ENCODE data around the gene STAT4.

The STAT4 gene

GRCh38 chr2:191065785-191066184 lies 85.0 kb downstream of the STAT4 start:
- H3K4me3 ChIP-seq (replicated peaks; ENCODE audit: low read depth, low read length): no peak overlapping the region
- DNase-seq (ENCODE audit: low read depth): peak; percentile 54

GRCh38 chr2:191064590-191064989 lies 86.2 kb downstream of the STAT4 start:
- no peak for DNase-seq (ENCODE audit: low read depth)
- no peak overlapping the region for H3K4me3 ChIP-seq (replicated peaks; ENCODE audit: low read depth, low read length)
- TF ChIP-seq CTCF (IDR thresholded peaks at IDR 0.05; ENCODE audit: low read length, missing control alignments): no peak

More at GRCh38 chr2:191065785-191066184, 85.0 kb downstream of the STAT4 start:
- TF ChIP-seq CTCF (IDR thresholded peaks at IDR 0.05; ENCODE audit: low read length, missing control alignments): no peak

DNA sequence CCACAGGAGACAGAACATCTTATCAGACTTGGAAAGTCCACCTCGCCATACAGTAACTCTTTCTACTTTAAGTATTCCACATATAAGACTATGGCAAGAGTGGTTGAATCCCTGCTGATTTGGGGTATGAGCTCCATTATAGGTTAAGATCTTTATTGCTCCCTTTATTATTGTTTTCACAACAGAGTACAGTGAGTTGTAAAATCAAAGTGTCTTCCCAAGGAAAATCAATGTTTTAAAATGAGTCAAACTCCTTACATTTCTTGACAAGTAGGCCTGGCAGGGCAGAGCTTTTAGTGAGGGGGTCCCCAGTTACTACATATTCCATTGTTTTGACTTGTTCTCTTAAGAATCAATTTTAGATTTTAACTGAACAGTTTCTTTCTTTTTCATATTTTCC lies 87.2 kb downstream of the STAT4 start:
- H3K4me3 ChIP-seq (replicated peaks; ENCODE audit: low read depth, low read length): no peak overlapping the region
- no peak for DNase-seq (ENCODE audit: low read depth)
- no peak for TF ChIP-seq CTCF (IDR thresholded peaks at IDR 0.05; ENCODE audit: low read length, missing control alignments)

- no peak for TF ChIP-seq CTCF (IDR thresholded peaks at IDR 0.05; ENCODE audit: low read length, missing control alignments)
- no peak for DNase-seq (ENCODE audit: low read depth)
- H3K4me3 ChIP-seq (replicated peaks; ENCODE audit: low read depth, low read length): no peak overlapping the region
Measured at GRCh38 chr2:191061381-191061980, 89.3 kb downstream of the STAT4 start.

DNA sequence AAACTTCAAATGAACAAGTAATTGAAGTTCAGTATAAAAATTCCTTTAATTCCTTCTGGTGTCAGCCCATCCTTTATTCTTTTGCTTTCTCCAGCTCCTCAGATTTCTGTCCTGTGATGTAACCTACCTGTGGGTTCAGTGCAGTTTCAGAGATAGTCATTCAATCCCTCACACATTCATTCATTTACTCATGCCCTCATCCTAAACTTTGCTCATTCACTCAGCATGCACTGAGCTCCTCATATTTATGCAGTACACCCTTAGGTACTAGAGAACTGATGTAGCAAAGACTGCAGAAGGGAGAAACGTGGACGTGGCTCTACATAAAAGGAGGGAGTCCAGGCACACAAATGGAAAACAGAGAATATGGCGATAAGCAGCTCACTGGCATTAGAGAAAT lies 91.5 kb downstream of the STAT4 start:
- no peak for TF ChIP-seq CTCF (IDR thresholded peaks at IDR 0.05; ENCODE audit: low read length, missing control alignments)
- no peak for DNase-seq (ENCODE audit: low read depth)
- no peak overlapping the region for H3K4me3 ChIP-seq (replicated peaks; ENCODE audit: low read depth, low read length)

GRCh38 chr2:191056228-191056627 lies 94.6 kb downstream of the STAT4 start:
- no peak for TF ChIP-seq CTCF (IDR thresholded peaks at IDR 0.05; ENCODE audit: low read length, missing control alignments)
- H3K4me3 ChIP-seq (replicated peaks; ENCODE audit: low read depth, low read length): no peak overlapping the region
- no peak for DNase-seq (ENCODE audit: low read depth)

GRCh38 chr2:191053256-191053655 lies 97.5 kb downstream of the STAT4 start:
- DNase-seq (ENCODE audit: low read depth): no peak
- no peak for TF ChIP-seq CTCF (IDR thresholded peaks at IDR 0.05; ENCODE audit: low read length, missing control alignments)
- no peak overlapping the region for H3K4me3 ChIP-seq (replicated peaks; ENCODE audit: low read depth, low read length)

Data from fibroblast of pulmonary artery (primary cell).